Mesothelial cell of epicardium (in vitro differentiated cells): ENCODE data around the gene CAMK2B. TPM values are rescaled to one million over a fixed set of nuclear protein-coding genes. Genes with fewer than 3 reads are reported as not detected.

Source experiments
- DNase-seq, 2 experiments: peaks; one replicate each; pipeline ENCODE4 v3.0.0; 2021; ENCODE audit warnings: low spot score in 2 of 2; ENCODE audit not compliant: unreplicated experiment in 2 of 2
- H3K27ac Mint-ChIP-seq: 2 replicates; pipeline ENCODE4 v1.8.0; 2021; ENCODE audit warnings: mixed read lengths
- H3K27me3 Mint-ChIP-seq: 2 replicates; pipeline ENCODE4 v1.8.0; 2021; ENCODE audit warnings: low read depth, mixed read lengths
- H3K36me3 Mint-ChIP-seq: 2 replicates; pipeline ENCODE4 v1.8.0; 2021; ENCODE audit warnings: mixed read lengths
- H3K4me1 Mint-ChIP-seq: 2 replicates; pipeline ENCODE4 v1.8.0; 2021; ENCODE audit warnings: mixed read lengths
- H3K4me3 Mint-ChIP-seq: 2 replicates; pipeline ENCODE4 v1.8.0; 2021; ENCODE audit warnings: mild to moderate bottlenecking, moderate library complexity, mixed read lengths
- H3K9me3 Mint-ChIP-seq: 2 replicates; pipeline ENCODE4 v1.8.0; 2021; ENCODE audit warnings: mixed read lengths
- total RNA-seq: library from RNA; stranded (reverse); gene quantifications from 3 replicates; pipeline ENCODE4 v1.2.1, GENCODE V29; 2021
- TF ChIP-seq, protein P1 (sequence below): fragments of 200-600 bp; sonication (generic); IDR thresholded peaks from one replicate; pipeline ENCODE4 v1.5.0; 2021; ENCODE audit warnings: antibody characterized with exemption; ENCODE audit not compliant: unreplicated experiment

Gene CAMK2B
- total RNA-seq, 1 donor from 2014 or later: 1.8 TPM

- Mint-ChIP-seq H3K4me1 (peaks cover 9% of the 10 kb centered on the region), H3K36me3 (no peaks in the 10 kb centered on the region), H3K9me3 (no peaks in the 10 kb centered on the region), H3K4me3 (peak overlapping the region; percentile 79), H3K27ac (peak overlapping the region; percentile 11), H3K27me3 (peaks cover 77% of the 10 kb centered on the region)
- TF ChIP-seq, protein P1, sequence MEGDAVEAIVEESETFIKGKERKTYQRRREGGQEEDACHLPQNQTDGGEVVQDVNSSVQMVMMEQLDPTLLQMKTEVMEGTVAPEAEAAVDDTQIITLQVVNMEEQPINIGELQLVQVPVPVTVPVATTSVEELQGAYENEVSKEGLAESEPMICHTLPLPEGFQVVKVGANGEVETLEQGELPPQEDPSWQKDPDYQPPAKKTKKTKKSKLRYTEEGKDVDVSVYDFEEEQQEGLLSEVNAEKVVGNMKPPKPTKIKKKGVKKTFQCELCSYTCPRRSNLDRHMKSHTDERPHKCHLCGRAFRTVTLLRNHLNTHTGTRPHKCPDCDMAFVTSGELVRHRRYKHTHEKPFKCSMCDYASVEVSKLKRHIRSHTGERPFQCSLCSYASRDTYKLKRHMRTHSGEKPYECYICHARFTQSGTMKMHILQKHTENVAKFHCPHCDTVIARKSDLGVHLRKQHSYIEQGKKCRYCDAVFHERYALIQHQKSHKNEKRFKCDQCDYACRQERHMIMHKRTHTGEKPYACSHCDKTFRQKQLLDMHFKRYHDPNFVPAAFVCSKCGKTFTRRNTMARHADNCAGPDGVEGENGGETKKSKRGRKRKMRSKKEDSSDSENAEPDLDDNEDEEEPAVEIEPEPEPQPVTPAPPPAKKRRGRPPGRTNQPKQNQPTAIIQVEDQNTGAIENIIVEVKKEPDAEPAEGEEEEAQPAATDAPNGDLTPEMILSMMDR: no peak
- DNase-seq: no peak
Observed at GRCh38 chr7:44325811-44326241, 432 bp upstream of the CAMK2B start.

GRCh38 chr7:44324481-44325200 lies 753 bp downstream of the CAMK2B start:
- H3K4me3 Mint-ChIP-seq: peak overlapping the region; percentile 64
- H3K27me3 Mint-ChIP-seq: peaks cover 76% of the 10 kb centered on the region
- H3K36me3 Mint-ChIP-seq: no peaks in the 10 kb centered on the region
- H3K27ac Mint-ChIP-seq: no peak overlapping the region
- H3K4me1 Mint-ChIP-seq: peaks cover 9% of the 10 kb centered on the region
- no peaks in the 10 kb centered on the region for H3K9me3 Mint-ChIP-seq
- no peak for DNase-seq
- TF ChIP-seq, protein P1: no peak

- H3K27me3 Mint-ChIP-seq: peaks cover 81% of the 10 kb centered on the region
- H3K4me1 Mint-ChIP-seq: peaks cover 9% of the 10 kb centered on the region
- H3K27ac Mint-ChIP-seq: no peak overlapping the region
- H3K4me3 Mint-ChIP-seq: peak overlapping the region; percentile 64
- TF ChIP-seq, protein P1: no peak
- no peaks in the 10 kb centered on the region for H3K36me3 Mint-ChIP-seq
- no peak for DNase-seq
- H3K9me3 Mint-ChIP-seq: no peaks in the 10 kb centered on the region
Observed at GRCh38 chr7:44324204-44324480, 1.3 kb downstream of the CAMK2B start.

- Mint-ChIP-seq H3K4me1 (peaks cover 9% of the 10 kb centered on the region), H3K9me3 (no peaks in the 10 kb centered on the region), H3K27me3 (peaks cover 75% of the 10 kb centered on the region), H3K27ac (no peak overlapping the region), H3K4me3 (peak overlapping the region; percentile 64), H3K36me3 (no peaks in the 10 kb centered on the region)
- TF ChIP-seq, protein P1: no peak
- no peak for DNase-seq
Observed at GRCh38 chr7:44323381-44324203, 1.8 kb downstream of the CAMK2B start.

DNA sequence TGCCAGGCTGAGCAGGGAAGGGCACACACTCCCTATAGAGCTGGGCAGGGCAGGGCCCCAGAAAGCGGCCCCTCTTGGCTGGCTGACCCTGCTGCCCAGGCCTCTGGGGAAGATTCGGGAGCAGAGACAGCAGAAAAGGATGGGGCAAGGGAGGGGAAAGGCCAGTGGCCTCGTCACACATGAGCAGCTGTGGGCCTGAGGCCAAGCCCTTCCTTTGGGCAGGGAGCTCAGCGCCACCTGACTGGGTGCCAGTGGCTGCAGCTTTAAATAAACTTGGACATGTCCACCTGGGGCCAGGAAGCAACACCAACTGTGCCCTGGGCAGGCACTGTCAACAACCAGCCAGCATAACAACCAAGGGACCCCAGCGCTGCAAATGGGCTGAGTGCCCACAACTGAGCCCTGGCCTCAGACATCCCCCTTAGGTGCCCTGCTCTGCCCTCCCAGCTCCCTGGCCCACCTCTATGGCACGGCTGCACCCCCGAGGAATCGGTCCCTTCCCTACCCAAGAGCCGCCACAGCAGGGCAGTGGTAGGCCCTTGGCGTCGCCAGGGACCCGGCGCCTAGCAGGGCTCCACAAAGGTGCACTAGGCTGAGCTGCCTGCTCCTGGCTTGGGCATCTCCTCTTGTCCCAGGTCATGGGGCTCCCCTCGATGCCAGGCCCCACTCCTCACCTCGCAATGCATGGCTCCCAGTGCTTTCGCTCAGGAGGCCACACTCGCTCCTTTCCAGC lies 2.6 kb downstream of the CAMK2B start:
- Mint-ChIP-seq H3K36me3 (no peaks in the 10 kb centered on the region), H3K9me3 (no peaks in the 10 kb centered on the region), H3K4me3 (peak overlapping the region; percentile 64), H3K4me1 (peaks cover 9% of the 10 kb centered on the region), H3K27me3 (peaks cover 72% of the 10 kb centered on the region), H3K27ac (no peak overlapping the region)
- no peak for DNase-seq
- TF ChIP-seq, protein P1: no peak
